CD4-positive, alpha-beta T cell treated with Interleukin-17A for 4 hours (primary cell): Measurements from ENCODE around the gene OSCP1.

Experiments used
- DNase-seq: peaks from one replicate; pipeline ENCODE4 v3.0.0-alpha.2; 2020; ENCODE audit warnings: mixed read lengths

OSCP1 gene

GRCh38 chr1:36400825-36401601 lies 49.2 kb downstream of the OSCP1 start:
- peak; percentile 32 for DNase-seq

DNA sequence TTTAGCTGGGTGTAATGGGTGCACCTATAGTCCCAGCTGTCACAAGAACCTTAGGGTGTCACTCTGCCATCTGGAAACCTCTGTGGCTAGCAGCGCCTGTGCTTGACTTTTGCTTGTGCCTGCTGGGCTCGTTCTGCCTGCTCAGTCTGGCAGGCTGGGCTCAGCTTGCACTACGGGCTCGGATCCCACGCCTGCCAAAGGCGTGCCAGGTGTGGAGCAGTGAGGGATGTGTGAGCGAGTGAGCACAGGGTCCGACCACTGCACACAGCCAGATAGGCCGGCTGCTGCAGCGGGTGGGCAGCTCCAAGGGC lies 49.8 kb downstream of the OSCP1 start:
- no peak for DNase-seq

DNA sequence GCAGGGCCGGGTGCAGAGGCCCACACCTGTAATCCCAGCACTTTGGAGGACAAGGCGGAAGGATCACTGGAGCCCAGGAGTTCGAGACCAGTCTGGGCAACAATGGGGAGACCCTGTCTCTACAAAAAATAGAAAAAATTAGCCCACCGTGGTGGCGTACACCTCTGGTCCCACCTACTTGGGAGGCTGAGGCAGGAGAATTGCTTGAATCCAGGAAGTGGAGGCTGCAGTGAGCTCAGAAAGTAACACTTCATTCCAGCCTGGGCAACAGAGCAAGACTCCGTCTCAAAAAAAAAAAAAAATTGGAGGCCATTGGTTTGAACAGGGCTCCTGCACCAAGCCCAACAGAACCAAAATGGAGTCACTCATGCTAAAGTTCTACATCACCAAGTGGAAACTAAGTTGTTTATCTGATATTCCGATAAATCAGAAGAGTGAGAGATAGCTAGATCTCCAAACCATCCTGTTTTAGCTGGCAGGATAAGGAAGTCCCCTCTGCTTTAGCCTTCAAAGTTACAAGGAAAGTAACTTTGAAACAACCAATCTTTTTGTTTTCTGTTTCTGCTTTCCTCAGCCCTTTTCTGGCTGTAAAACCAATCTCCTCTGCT lies 51.8 kb downstream of the OSCP1 start:
- DNase-seq, result no peak

GRCh38 chr1:36397378-36398230 lies 52.6 kb downstream of the OSCP1 start, which contains the start of gene LSM10:
LSM10 (minus strand) TSS chr1:36397908; CDS start chr1:36394129, 3,779 bp downstream.
- DNase-seq, result peak; percentile 93

GRCh38 chr1:36397083-36397377 lies 53.2 kb downstream of the OSCP1 start:
- DNase-seq, result no peak

DNA sequence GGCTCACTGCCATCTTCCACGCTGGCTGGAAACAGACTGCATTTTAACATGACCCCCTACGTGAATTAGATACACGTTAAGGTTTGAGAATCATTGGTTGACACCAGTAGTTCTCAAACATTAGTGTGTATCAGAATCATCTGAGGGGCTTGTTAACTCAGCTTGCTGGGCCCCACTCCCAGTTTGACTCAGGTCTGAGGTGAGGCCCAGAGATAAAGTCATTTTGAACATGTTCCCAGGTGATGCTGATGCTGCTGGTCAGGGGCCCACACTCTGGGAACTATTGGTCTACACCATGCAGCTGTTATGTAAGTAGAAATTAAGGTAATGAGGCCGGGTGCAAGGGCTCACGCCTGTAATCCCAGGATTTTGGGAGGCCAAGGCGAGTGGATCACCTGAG lies 53.9 kb downstream of the OSCP1 start:
- no peak for DNase-seq

GRCh38 chr1:36393686-36394085 lies 56.6 kb downstream of the OSCP1 start:
- DNase-seq, result no peak

DNA sequence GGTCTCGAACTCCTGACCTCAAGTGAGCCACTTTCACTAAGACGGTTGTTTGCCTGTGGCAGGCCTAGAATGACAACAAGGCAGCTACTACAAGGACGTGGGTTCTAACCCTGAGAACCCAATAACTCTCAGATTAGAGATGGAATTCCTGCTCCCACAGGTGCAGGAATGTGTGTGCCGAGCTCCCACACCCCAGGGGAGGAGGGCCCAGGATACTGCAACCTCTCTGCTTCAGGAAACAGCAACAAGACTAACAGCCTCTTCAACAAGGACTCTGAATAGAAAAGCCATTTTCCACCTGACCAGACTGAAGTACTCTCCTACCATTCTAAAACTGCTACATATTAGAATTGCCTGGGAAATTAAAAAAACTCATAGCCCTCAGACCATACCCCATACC lies 57.4 kb downstream of the OSCP1 start:
- no peak for DNase-seq

- DNase-seq, result no peak
Measured at GRCh38 chr1:36391271-36391670, 59.0 kb downstream of the OSCP1 start.

GRCh38 chr1:36390411-36390810 lies 59.8 kb downstream of the OSCP1 start:
- DNase-seq, result no peak

GRCh38 chr1:36389999-36390398 lies 60.3 kb downstream of the OSCP1 start:
- no peak for DNase-seq

DNA sequence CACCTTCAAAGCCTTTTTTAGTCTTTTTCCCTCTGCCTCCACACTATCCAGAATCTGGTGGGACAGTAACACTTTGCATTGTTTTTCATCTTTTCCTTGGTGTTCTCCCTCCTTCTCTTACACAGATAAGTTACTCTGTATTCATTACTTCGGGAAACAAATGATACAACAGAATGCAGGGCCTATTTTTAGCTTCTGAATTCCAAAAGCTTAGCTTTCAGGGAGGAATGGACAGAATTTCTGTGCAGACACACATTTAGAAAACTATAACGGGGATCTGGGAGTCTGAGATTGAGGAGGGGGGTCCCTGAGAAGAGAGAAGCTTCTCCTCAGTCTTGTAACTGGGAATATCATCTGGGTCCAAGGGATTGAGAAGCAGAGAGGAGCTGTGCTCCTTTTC lies 61.0 kb downstream of the OSCP1 start:
- no peak for DNase-seq

- DNase-seq, result no peak
Measured at GRCh38 chr1:36387141-36387949, 62.9 kb downstream of the OSCP1 start.

GRCh38 chr1:36386265-36387140 lies 63.7 kb downstream of the OSCP1 start:
- DNase-seq, result peak; percentile 92

DNA sequence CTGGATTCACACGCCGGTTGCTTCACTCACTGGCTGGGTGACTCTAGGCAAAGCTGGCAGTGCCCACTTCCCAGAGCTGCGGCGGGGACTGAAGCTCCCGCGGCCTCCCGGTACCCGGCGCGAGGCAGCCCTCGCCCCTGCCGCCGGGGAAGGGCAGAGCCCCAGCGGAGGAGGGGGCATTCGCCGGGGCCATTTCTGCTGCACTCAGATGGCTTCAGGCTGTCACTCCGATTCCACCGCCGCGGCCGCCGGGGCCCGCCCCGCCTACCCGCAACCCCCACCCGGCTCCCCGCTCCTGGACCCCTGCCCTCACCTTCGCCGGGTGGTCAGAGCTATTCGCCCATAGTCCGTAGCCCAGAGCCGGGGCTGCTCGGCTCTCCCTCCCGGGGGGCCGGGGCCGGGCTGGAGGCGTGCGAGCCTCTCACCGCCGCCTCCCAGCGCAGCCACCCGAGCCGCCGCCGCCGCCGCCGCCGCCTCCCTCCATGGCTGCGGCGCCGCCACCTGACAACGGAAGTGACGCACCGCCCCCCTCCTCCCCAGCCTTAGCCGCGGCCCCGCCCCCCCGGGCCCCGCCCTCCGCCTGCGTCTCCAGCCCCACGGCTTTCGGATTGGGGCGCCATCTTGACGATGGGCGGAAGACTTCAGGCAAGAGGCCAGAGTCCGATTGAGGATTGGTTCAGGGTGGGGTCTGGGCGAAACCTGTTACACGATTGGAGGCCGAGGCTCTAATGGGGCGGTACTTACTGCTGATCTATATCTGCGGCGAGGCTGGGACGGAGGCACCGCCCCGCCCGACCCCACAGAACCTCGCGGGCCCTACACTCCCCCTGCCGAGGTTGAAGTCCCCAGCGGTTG lies 64.6 kb downstream of the OSCP1 start, which contains the start of gene STK40:
Gene STK40, minus strand, starts transcription at position 515 of the 855 bp plus-strand sequence. CDS start 24,592 bp downstream, outside the sequence.
- DNase-seq, result peak; percentile 99

GRCh38 chr1:36384542-36385409 lies 65.5 kb downstream of the OSCP1 start:
- DNase-seq, result peak; percentile 57

- no peak for DNase-seq
Measured at GRCh38 chr1:36383240-36383639, 67.0 kb downstream of the OSCP1 start.

GRCh38 chr1:36382669-36383068 lies 67.6 kb downstream of the OSCP1 start:
- no peak for DNase-seq

- DNase-seq, result no peak
Measured at GRCh38 chr1:36382231-36382630, 68.0 kb downstream of the OSCP1 start.

- DNase-seq, result no peak
Measured at GRCh38 chr1:36381405-36381804, 68.8 kb downstream of the OSCP1 start.
